ENCODE measurements around the gene KRT14.

- TF ChIP-seq POLR2A (IDR thresholded peaks at IDR 0.05; ENCODE audit: low read depth, low read length) (no peak), POLR2AphosphoS5 (IDR thresholded peaks at IDR 0.05; ENCODE audit: low read depth, low read length) (no peak)
Measured at GRCh38 chr17:41563607-41564170, 23.0 kb downstream of the KRT14 start.
